Right lobe of liver (tissue), 6 donors: ENCODE measurements around the gene PDZRN3. TPM values are rescaled to one million over a fixed set of nuclear protein-coding genes. Genes with fewer than 3 reads are reported as not detected.

Experiments used
- ATAC-seq, 4 donors: fragments of 200-7000 bp; cut with Tn5 transposase; one replicate each; pipeline ENCODE4 v1.9.1; 2020; ENCODE audit warnings: mild to moderate bottlenecking in 4 of 4, moderate library complexity in 4 of 4
- DNase-seq, 3 donors: peaks; one replicate each; pipeline ENCODE4 v3.0.0-alpha.2; 2020
- H3K27ac ChIP-seq, 3 donors: fragments of 200-600 bp; one replicate each; pipeline ENCODE4 v1.8.0; 2022
- H3K27me3 ChIP-seq, 2 donors: fragments of 200-600 bp; one replicate each; pipeline ENCODE4 v1.8.0; 2022
- H3K36me3 ChIP-seq, 4 donors: fragments of 200-600 bp; sonication (generic) in 1 of 4; one replicate each; pipeline versions ENCODE4 v1.5.1 to v1.8.0; 2017 to 2022; ENCODE audit warnings: control low read depth in 1 of 4
- H3K4me1 ChIP-seq, 4 donors: fragments of 200-600 bp; sonication (generic) in 1 of 4; one replicate each; pipeline versions ENCODE4 v1.5.1 to v1.8.0; 2017 to 2022; ENCODE audit warnings: control low read depth in 1 of 4
- H3K4me3 ChIP-seq, 3 donors: fragments of 200-600 bp; one replicate each; pipeline ENCODE4 v1.8.0; 2022
- H3K9me3 ChIP-seq, 4 donors: fragments of 200-600 bp; sonication (generic) in 1 of 4; one replicate each; pipeline versions ENCODE4 v1.5.1 to v1.8.0; 2017 to 2022; ENCODE audit warnings: control low read depth in 1 of 4
- CTCF ChIP-seq, 4 donors: fragments of 200-600 bp in 3 of 4; fragments of 450-650 bp in 1 of 4; IDR thresholded peaks; one replicate each; pipeline versions ENCODE4 v1.5.1 to v1.8.0; 2016 to 2022; ENCODE audit warnings: antibody characterized with exemption in 4 of 4, mild to moderate bottlenecking in 2 of 4
- POLR2A ChIP-seq: fragments of 450-650 bp; IDR thresholded peaks from one replicate; pipeline ENCODE4 v1.6.1; 2017; ENCODE audit warnings: antibody characterized with exemption, mild to moderate bottlenecking
- WGBS: methylation state at CpG from one replicate; pipeline ENCODE4 v1.1.6; 2018; ENCODE audit warnings: low coverage, low lambda C conversion rate; ENCODE audit not compliant: insufficient coverage; ENCODE audit errors: missing lambda C conversion rate; 5-methylcytosine and 5-hydroxymethylcytosine counted together
- intact Hi-C, 2 donors: fragments of 100-400 bp; cut with DNase I; formaldehyde crosslinking; loops; one replicate each; pipeline versions ENCODE4 v1.11.2 to v1.14.1; 2022
- total RNA-seq, 6 experiments: library from RNA; depleted of rRNA in 2 of 6; stranded (reverse); fragments of >200 nt in 2 of 6; fragmentation: NEBNext Ultra II Directional in 3 of 6; extraction: Animal tissue kit (Norgen Biotek cat#: 25700) in 3 of 6; gene quantifications; one replicate each; pipeline versions ENCODE4 v1.1.0 to v1.2.4, GENCODE V29; 2016 to 2023
- donor health status: DM: no; HTN: yes; CAD: no.
- donor health status: DM: no; HTN: no; CAD: no.
- donor health status: DM: no; HTN: no; CAD: no.
- donor health status: DM: no; HTN: yes; CAD: no.
- donor health status: DM: no; HTN: yes; CAD: no.

Gene PDZRN3
- total RNA-seq, 6 experiments from 2014 or later, result 0.33 to 2.0 (median 1.1) TPM

- no peak overlapping the region for H3K4me3 ChIP-seq
- intact Hi-C loops, result no loop called here
- H3K4me1 ChIP-seq, result no peaks in the 10 kb centered on the region
- WGBS, result 43% methylated on average over 1 of the region's 1 CpG
- H3K36me3 ChIP-seq, result no peaks in the 10 kb centered on the region
- DNase-seq, result no peak
- no peaks in the 10 kb centered on the region for H3K27me3 ChIP-seq
- H3K9me3 ChIP-seq, result no peaks in the 10 kb centered on the region
- TF ChIP-seq CTCF (IDR thresholded peaks at IDR 0.05) (no peak), POLR2A (no peak)
- H3K27ac ChIP-seq, result no peak overlapping the region
- peak in 1 of 4 donors; percentile 26 for ATAC-seq
Observed at GRCh38 chr3:73603762-73604171, 21.0 kb downstream of the PDZRN3 start.

- Histone ChIP-seq H3K27ac (no peak overlapping the region), H3K36me3 (no peaks in the 10 kb centered on the region), H3K27me3 (no peaks in the 10 kb centered on the region), H3K4me1 (no peaks in the 10 kb centered on the region), H3K9me3 (no peaks in the 10 kb centered on the region), H3K4me3 (no peak overlapping the region)
- TF ChIP-seq CTCF (IDR thresholded peaks at IDR 0.05) (no peak), POLR2A (no peak)
- intact Hi-C loops, result no loop called here
- WGBS, result 38% methylated on average over 1 of the region's 3 CpGs
- DNase-seq (no peak), ATAC-seq (no peak)
Observed at GRCh38 chr3:73602170-73602569, 22.6 kb downstream of the PDZRN3 start.

- H3K36me3 ChIP-seq, result no peaks in the 10 kb centered on the region
- H3K4me1 ChIP-seq, result no peaks in the 10 kb centered on the region
- DNase-seq, result no peak
- TF ChIP-seq CTCF (IDR thresholded peaks at IDR 0.05), result no peak
- TF ChIP-seq POLR2A, result no peak
- no peak overlapping the region for H3K4me3 ChIP-seq
- 57% methylated on average over 2 of the region's 2 CpGs for whole genome bisulfite sequencing
- intact Hi-C loops, result no loop called here
- no peak overlapping the region for H3K27ac ChIP-seq
- no peak for ATAC-seq
- H3K9me3 ChIP-seq, result no peaks in the 10 kb centered on the region
- H3K27me3 ChIP-seq, result no peaks in the 10 kb centered on the region
Observed at GRCh38 chr3:73601481-73601880, 23.3 kb downstream of the PDZRN3 start.

- H3K9me3 ChIP-seq, result no peaks in the 10 kb centered on the region
- TF ChIP-seq CTCF (IDR thresholded peaks at IDR 0.05) (no peak), POLR2A (no peak)
- H3K27me3 ChIP-seq, result no peaks in the 10 kb centered on the region
- DNase-seq (no peak), ATAC-seq (no peak)
- WGBS, result 41% methylated on average over 4 of the region's 4 CpGs
- no peak overlapping the region for H3K4me3 ChIP-seq
- no peaks in the 10 kb centered on the region for H3K4me1 ChIP-seq
- H3K27ac ChIP-seq, result no peak overlapping the region
- intact Hi-C loops, result no loop called here
- no peaks in the 10 kb centered on the region for H3K36me3 ChIP-seq
Observed at GRCh38 chr3:73601011-73601410, 23.7 kb downstream of the PDZRN3 start.

- DNase-seq, result no peak
- intact Hi-C loops, result no loop called here
- Histone ChIP-seq H3K9me3 (no peaks in the 10 kb centered on the region), H3K4me3 (no peak overlapping the region), H3K36me3 (no peaks in the 10 kb centered on the region), H3K27ac (no peak overlapping the region), H3K4me1 (no peaks in the 10 kb centered on the region), H3K27me3 (no peaks in the 10 kb centered on the region)
- ATAC-seq, result peak in 1 of 4 donors; percentile 24
- TF ChIP-seq POLR2A (no peak), CTCF (IDR thresholded peaks at IDR 0.05) (no peak)
- WGBS, result 43% methylated on average over 5 of the region's 5 CpGs
Observed at GRCh38 chr3:73600293-73600938, 24.3 kb downstream of the PDZRN3 start.
